NT2/D1 (cell line): ENCODE measurements around the gene TRABD2B.

ENCODE experiments used
- YY1 ChIP-seq: IDR thresholded peaks from 2 replicates; pipeline ENCODE4 v1.6.1; 2011; ENCODE audit not compliant: insufficient read length, insufficient read depth
- ZNF274 ChIP-seq: IDR thresholded peaks from 2 replicates; pipeline ENCODE4 v1.6.1; 2011; ENCODE audit warnings: mild to moderate bottlenecking, low read depth, low read length

- TF ChIP-seq ZNF274: no peak
- no peak for TF ChIP-seq YY1
Observed at GRCh38 chr1:48016515-48016914, 19.3 kb upstream of the TRABD2B start.
